Endothelial cell of umbilical vein (primary cell): ENCODE results near the gene ZNF714.

Experiments used
- CTCF ChIP-seq, 2 donors: IDR thresholded peaks; 1 replicate in 1 of 2; 2 replicates in 1 of 2; pipeline ENCODE4 v1.5.1; 2011; ENCODE audit warnings: low read length in 2 of 2, mild to moderate bottlenecking in 2 of 2, moderate library complexity in 2 of 2, control low read depth in 1 of 2, inconsistent platforms in 1 of 2, low read depth in 1 of 2; ENCODE audit not compliant: insufficient read depth in 1 of 2; ENCODE audit errors: extremely low read depth in 1 of 2
- FOS ChIP-seq: IDR thresholded peaks from 2 replicates; pipeline ENCODE4 v1.6.1; 2011; ENCODE audit warnings: mild to moderate bottlenecking, low read length, moderate library complexity, borderline replicate concordance; ENCODE audit not compliant: insufficient read depth
- MAX ChIP-seq: IDR thresholded peaks from 2 replicates; pipeline ENCODE4 v1.6.1; 2011; ENCODE audit not compliant: insufficient read depth, insufficient read length
- POLR2A ChIP-seq: IDR thresholded peaks from 2 replicates; pipeline ENCODE4 v1.6.1; 2012; ENCODE audit warnings: low read depth, mild to moderate bottlenecking, control low read depth, low read length
- POLR2AphosphoS5 ChIP-seq: IDR thresholded peaks from 2 replicates; pipeline ENCODE4 v1.6.1; 2012; ENCODE audit warnings: low read depth, mild to moderate bottlenecking, control low read depth, low read length, moderate library complexity; ENCODE audit not compliant: insufficient read depth

GRCh38 chr19:21094347-21095025 is 12.5 kb downstream of the ZNF714 start:
- TF ChIP-seq FOS (no peak), CTCF (IDR thresholded peaks at IDR 0.05; ENCODE audit: extremely low read depth in 1 of 2, insufficient read depth in 1 of 2, low read depth in 1 of 2, low read length in 2 of 2) (no peak), POLR2A (no peak), POLR2AphosphoS5 (no peak), MAX (no peak)
